Mammary epithelial cell (primary cell): ENCODE results near the gene CPED1.

Source experiments
- EZH2 ChIP-seq: IDR thresholded peaks from 2 replicates; pipeline ENCODE4 v1.6.1; 2012; ENCODE audit warnings: low read length, inconsistent platforms, borderline replicate concordance
- TF ChIP-seq, protein P1 (sequence below), 2 donors: IDR thresholded peaks in 1 of 2; conservative IDR thresholded peaks in 1 of 2; 2 replicates each; pipeline ENCODE4 v1.5.1; 2011 to 2012; ENCODE audit warnings: inconsistent platforms in 2 of 2, low read length in 2 of 2, mild to moderate bottlenecking in 2 of 2, control low read depth in 1 of 2, low read depth in 1 of 2; ENCODE audit not compliant: insufficient read depth in 1 of 2; ENCODE audit errors: extremely low read depth in 1 of 2

DNA sequence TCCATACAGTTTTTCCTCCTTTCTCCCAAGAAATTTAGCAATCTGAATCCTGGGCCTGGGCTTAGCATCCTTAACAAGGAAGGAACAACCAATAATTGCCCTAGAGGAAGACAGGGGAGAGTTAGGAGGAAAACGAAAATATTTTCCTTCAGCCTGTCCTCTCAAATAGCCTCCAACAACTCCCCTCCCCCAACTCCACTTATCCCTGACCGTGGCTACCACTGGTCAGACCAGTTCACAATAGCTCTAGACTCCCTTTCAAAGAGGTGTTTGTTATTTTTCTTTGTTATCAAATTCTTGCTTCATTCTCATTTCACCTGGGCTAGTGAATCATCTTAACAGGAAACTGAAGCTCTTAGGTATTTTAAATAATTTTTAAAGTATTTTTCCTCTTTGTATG, 114.1 kb downstream of the CPED1 start:
- TF ChIP-seq, protein P1, sequence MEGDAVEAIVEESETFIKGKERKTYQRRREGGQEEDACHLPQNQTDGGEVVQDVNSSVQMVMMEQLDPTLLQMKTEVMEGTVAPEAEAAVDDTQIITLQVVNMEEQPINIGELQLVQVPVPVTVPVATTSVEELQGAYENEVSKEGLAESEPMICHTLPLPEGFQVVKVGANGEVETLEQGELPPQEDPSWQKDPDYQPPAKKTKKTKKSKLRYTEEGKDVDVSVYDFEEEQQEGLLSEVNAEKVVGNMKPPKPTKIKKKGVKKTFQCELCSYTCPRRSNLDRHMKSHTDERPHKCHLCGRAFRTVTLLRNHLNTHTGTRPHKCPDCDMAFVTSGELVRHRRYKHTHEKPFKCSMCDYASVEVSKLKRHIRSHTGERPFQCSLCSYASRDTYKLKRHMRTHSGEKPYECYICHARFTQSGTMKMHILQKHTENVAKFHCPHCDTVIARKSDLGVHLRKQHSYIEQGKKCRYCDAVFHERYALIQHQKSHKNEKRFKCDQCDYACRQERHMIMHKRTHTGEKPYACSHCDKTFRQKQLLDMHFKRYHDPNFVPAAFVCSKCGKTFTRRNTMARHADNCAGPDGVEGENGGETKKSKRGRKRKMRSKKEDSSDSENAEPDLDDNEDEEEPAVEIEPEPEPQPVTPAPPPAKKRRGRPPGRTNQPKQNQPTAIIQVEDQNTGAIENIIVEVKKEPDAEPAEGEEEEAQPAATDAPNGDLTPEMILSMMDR (conservative IDR thresholded peaks at IDR 0.05 in 1 of 2, IDR thresholded peaks at IDR 0.05 in 1 of 2; ENCODE audit: extremely low read depth in 1 of 2, insufficient read depth in 1 of 2, low read depth in 1 of 2, low read length in 2 of 2), result no peak
- TF ChIP-seq EZH2, result no peak
